GM12874 (cell line): ENCODE data around the gene EPHB6.

Experiments used
- CTCF ChIP-seq: IDR thresholded peaks from 2 replicates; pipeline ENCODE4 v1.5.1; 2011; ENCODE audit warnings: low read depth, mild to moderate bottlenecking, control low read depth, low read length, moderate library complexity; ENCODE audit not compliant: insufficient read depth

Gene EPHB6

GRCh38 chr7:142914121-142914520, 59.2 kb downstream of the EPHB6 start:
- no peak for TF ChIP-seq CTCF

- no peak for TF ChIP-seq CTCF
Observed at GRCh38 chr7:142915315-142915714, 60.4 kb downstream of the EPHB6 start.

GRCh38 chr7:142916508-142916907, 61.6 kb downstream of the EPHB6 start:
- TF ChIP-seq CTCF, result no peak

- TF ChIP-seq CTCF, result no peak
Observed at GRCh38 chr7:142917447-142917846, 62.6 kb downstream of the EPHB6 start.

- TF ChIP-seq CTCF, result no peak
Observed at GRCh38 chr7:142918901-142919300, 64.0 kb downstream of the EPHB6 start.

- no peak for TF ChIP-seq CTCF
Observed at GRCh38 chr7:142919656-142920055, 64.8 kb downstream of the EPHB6 start.
